ENCODE measurements around the gene LMF1. TPM values are rescaled to one million over a fixed set of nuclear protein-coding genes. Genes with fewer than 3 reads are reported as not detected.

LMF1 gene
- polyA plus RNA-seq, 1 donor (not counting 4 experiments of a cell fraction or from before 2014, with no cell fraction given): 3.1 TPM

- H3K27me3 ChIP-seq (ENCODE audit: control insufficient read depth, extremely low read depth, insufficient read depth, low read length): no peaks in the 10 kb centered on the region
- no peak for TF ChIP-seq EZH2 (IDR thresholded peaks at IDR 0.05; ENCODE audit: low read length)
- no peak for TF ChIP-seq CTCF (optimal IDR thresholded peaks at IDR 0.05 in 1 of 3, IDR thresholded peaks at IDR 0.05 in 1 of 3, conservative IDR thresholded peaks at IDR 0.05 in 1 of 3; ENCODE audit: extremely low read depth in 1 of 3, insufficient read depth in 2 of 3, low read length in 3 of 3)
- H3K36me3 ChIP-seq (ENCODE audit: control insufficient read depth in 2 of 2, extremely low read depth in 1 of 2, insufficient read depth in 2 of 2, low read length in 2 of 2): no peaks in the 10 kb centered on the region
- peaks cover 19% of the 10 kb centered on the region for H3K9me3 ChIP-seq (ENCODE audit: control insufficient read depth, low read depth, low read length)
- H3K9ac ChIP-seq (ENCODE audit: control insufficient read depth, extremely low read depth, insufficient read depth, low read length): no peak overlapping the region
- H3K4me1 ChIP-seq (ENCODE audit: control insufficient read depth, extremely low read depth, insufficient read depth, low read length): no peaks in the 10 kb centered on the region
- H3K79me2 ChIP-seq (ENCODE audit: control insufficient read depth, insufficient read depth, low read length): no peaks in the 10 kb centered on the region
- H3K4me2 ChIP-seq (ENCODE audit: control insufficient read depth, extremely low read depth, insufficient read depth, low read depth, low read length): no peak overlapping the region
- H2AFZ ChIP-seq (ENCODE audit: control insufficient read depth, low read length): no peak overlapping the region
- H3K27ac ChIP-seq (ENCODE audit: control insufficient read depth, insufficient read depth, low read length): no peak overlapping the region
- H3K9me1 ChIP-seq (ENCODE audit: control insufficient read depth, extremely low read depth, insufficient read depth, low read length): no peaks in the 10 kb centered on the region
- dilution Hi-C loops (cut with MboI; ENCODE audit: extremely low pct_ligation_motif_present, low sequenced_read_pairs): no loop called here
- H4K20me1 ChIP-seq (ENCODE audit: control insufficient read depth, extremely low read depth, insufficient read depth, low read length): no peaks in the 10 kb centered on the region
- FAIRE-seq: no peak
- no peak overlapping the region for H3K4me3 ChIP-seq (ENCODE audit: control insufficient read depth in 2 of 3, extremely low read depth in 1 of 3, insufficient read depth in 2 of 3, low read depth in 1 of 3, low read length in 3 of 3)
- no peak for DNase-seq (ENCODE audit: low read depth, low spot score)
Observed at GRCh38 chr16:855471-855870, 115.3 kb downstream of the LMF1 start.

GRCh38 chr16:854808-855410, 115.9 kb downstream of the LMF1 start:
- no peaks in the 10 kb centered on the region for H3K4me1 ChIP-seq (ENCODE audit: control insufficient read depth, extremely low read depth, insufficient read depth, low read length)
- no peak for TF ChIP-seq CTCF (optimal IDR thresholded peaks at IDR 0.05 in 1 of 3, IDR thresholded peaks at IDR 0.05 in 1 of 3, conservative IDR thresholded peaks at IDR 0.05 in 1 of 3; ENCODE audit: extremely low read depth in 1 of 3, insufficient read depth in 2 of 3, low read length in 3 of 3)
- TF ChIP-seq EZH2 (IDR thresholded peaks at IDR 0.05; ENCODE audit: low read length): no peak
- no peak overlapping the region for H2AFZ ChIP-seq (ENCODE audit: control insufficient read depth, low read length)
- H4K20me1 ChIP-seq (ENCODE audit: control insufficient read depth, extremely low read depth, insufficient read depth, low read length): no peaks in the 10 kb centered on the region
- dilution Hi-C loops (cut with MboI; ENCODE audit: extremely low pct_ligation_motif_present, low sequenced_read_pairs): no loop called here
- no peaks in the 10 kb centered on the region for H3K27me3 ChIP-seq (ENCODE audit: control insufficient read depth, extremely low read depth, insufficient read depth, low read length)
- FAIRE-seq (no peak), DNase-seq (ENCODE audit: low read depth, low spot score) (no peak)
- no peak overlapping the region for H3K4me3 ChIP-seq (ENCODE audit: control insufficient read depth in 2 of 3, extremely low read depth in 1 of 3, insufficient read depth in 2 of 3, low read depth in 1 of 3, low read length in 3 of 3)
- no peaks in the 10 kb centered on the region for H3K79me2 ChIP-seq (ENCODE audit: control insufficient read depth, insufficient read depth, low read length)
- H3K36me3 ChIP-seq (ENCODE audit: control insufficient read depth in 2 of 2, extremely low read depth in 1 of 2, insufficient read depth in 2 of 2, low read length in 2 of 2): no peaks in the 10 kb centered on the region
- no peak overlapping the region for H3K27ac ChIP-seq (ENCODE audit: control insufficient read depth, insufficient read depth, low read length)
- no peak overlapping the region for H3K4me2 ChIP-seq (ENCODE audit: control insufficient read depth, extremely low read depth, insufficient read depth, low read depth, low read length)
- no peaks in the 10 kb centered on the region for H3K9me1 ChIP-seq (ENCODE audit: control insufficient read depth, extremely low read depth, insufficient read depth, low read length)
- H3K9me3 ChIP-seq (ENCODE audit: control insufficient read depth, low read depth, low read length): peaks cover 24% of the 10 kb centered on the region
- no peak overlapping the region for H3K9ac ChIP-seq (ENCODE audit: control insufficient read depth, extremely low read depth, insufficient read depth, low read length)

Data from keratinocyte (primary cell).